Adrenal gland (tissue), 5 donors: ENCODE measurements around the gene HAGH.

Source experiments
- CTCF ChIP-seq, 6 experiments: fragments of 450-650 bp in 4 of 6; fragments of 200-600 bp in 2 of 6; sonication (generic) in 1 of 6; IDR thresholded peaks; 1 replicate in 5 of 6; 2 replicates in 1 of 6; pipeline versions ENCODE4 v1.5.1 to v1.8.0; 2016 to 2021; ENCODE audit warnings: antibody characterized with exemption in 6 of 6, mild to moderate bottlenecking in 2 of 6, moderate library complexity in 1 of 6
- POLR2A ChIP-seq, 2 donors: fragments of 450-650 bp; IDR thresholded peaks; one replicate each; pipeline ENCODE4 v1.6.1; 2017; ENCODE audit warnings: antibody characterized with exemption in 2 of 2, mild to moderate bottlenecking in 2 of 2, moderate library complexity in 1 of 2
- donor health status: DM: no; HTN: no; CAD: no.

DNA sequence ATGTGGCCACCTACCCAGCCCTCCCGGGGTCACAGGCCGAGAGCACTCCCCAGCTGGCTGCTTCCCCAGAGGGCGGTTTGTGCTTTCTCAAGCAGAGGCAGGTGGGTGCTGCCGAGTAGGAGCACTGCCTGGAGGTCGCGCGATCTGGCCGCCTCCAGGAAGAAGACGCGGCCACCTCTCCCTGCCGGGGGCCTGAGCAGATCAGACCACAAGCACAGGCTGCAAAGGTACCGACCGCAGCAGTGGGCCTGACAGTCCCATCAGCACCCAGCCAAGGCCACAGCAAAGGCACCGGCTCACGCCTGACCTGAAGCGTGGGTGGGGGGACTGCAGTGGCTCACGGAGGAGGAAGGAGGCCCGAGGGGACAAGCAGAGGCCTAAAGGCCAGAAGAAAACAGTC is 17.9 kb downstream of the HAGH start:
- TF ChIP-seq POLR2A (IDR thresholded peaks at IDR 0.05): no peak
- no peak for TF ChIP-seq CTCF (IDR thresholded peaks at IDR 0.05)
